ENCODE data around the gene DNAAF5.

- TF ChIP-seq CBX5 (IDR thresholded peaks at IDR 0.05; ENCODE audit: borderline replicate concordance, low read depth) (no peak), ZNF384 (IDR thresholded peaks at IDR 0.05; ENCODE audit: low read depth, low read length) (no peak), KDM1A (IDR thresholded peaks at IDR 0.05) (no peak), THRA (IDR thresholded peaks at IDR 0.05) (no peak), STAT5B (CRISPR knock-in tag; IDR thresholded peaks at IDR 0.05) (no peak), JUN (IDR thresholded peaks at IDR 0.05; ENCODE audit: borderline replicate concordance, low read depth, low read length) (no peak), JUN (CRISPR knock-in tag; IDR thresholded peaks at IDR 0.05; ENCODE audit: borderline replicate concordance) (no peak), CBX1 (IDR thresholded peaks at IDR 0.05; ENCODE audit: low read depth) (no peak), STAT6 (CRISPR knock-in tag; IDR thresholded peaks at IDR 0.05) (no peak), ZFX (CRISPR knock-in tag; IDR thresholded peaks at IDR 0.05) (no peak), POLR2AphosphoS2 (IDR thresholded peaks at IDR 0.05; ENCODE audit: low read length) (no peak), JUNB (CRISPR knock-in tag; conservative IDR thresholded peaks at IDR 0.05) (no peak), EP300 (IDR thresholded peaks at IDR 0.05; ENCODE audit: low read length) (no peak)
- TF ChIP-seq, protein P1, sequence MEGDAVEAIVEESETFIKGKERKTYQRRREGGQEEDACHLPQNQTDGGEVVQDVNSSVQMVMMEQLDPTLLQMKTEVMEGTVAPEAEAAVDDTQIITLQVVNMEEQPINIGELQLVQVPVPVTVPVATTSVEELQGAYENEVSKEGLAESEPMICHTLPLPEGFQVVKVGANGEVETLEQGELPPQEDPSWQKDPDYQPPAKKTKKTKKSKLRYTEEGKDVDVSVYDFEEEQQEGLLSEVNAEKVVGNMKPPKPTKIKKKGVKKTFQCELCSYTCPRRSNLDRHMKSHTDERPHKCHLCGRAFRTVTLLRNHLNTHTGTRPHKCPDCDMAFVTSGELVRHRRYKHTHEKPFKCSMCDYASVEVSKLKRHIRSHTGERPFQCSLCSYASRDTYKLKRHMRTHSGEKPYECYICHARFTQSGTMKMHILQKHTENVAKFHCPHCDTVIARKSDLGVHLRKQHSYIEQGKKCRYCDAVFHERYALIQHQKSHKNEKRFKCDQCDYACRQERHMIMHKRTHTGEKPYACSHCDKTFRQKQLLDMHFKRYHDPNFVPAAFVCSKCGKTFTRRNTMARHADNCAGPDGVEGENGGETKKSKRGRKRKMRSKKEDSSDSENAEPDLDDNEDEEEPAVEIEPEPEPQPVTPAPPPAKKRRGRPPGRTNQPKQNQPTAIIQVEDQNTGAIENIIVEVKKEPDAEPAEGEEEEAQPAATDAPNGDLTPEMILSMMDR (IDR thresholded peaks at IDR 0.05 in 2 of 3, conservative IDR thresholded peaks at IDR 0.05 in 1 of 3; ENCODE audit: insufficient read depth in 2 of 3, low read depth in 1 of 3, low read length in 3 of 3), result no peak
Observed at GRCh38 chr7:711922-712380, 14.5 kb upstream of the DNAAF5 start.

Data from K562 (cell line).